Activated CD8-positive, alpha-beta T cell treated with anti-CD3 and anti-CD28 coated beads, Interleukin-2, amount 10 ng/mL, durations not matched to agents 7 days and 5 days (primary cell): ENCODE measurements around the gene CHST15. TPM values are rescaled to one million over a fixed set of nuclear protein-coding genes. Genes with fewer than 3 reads are reported as not detected.
A peak's percentile ranks its signal among the peaks of the same experiment; 100 is the strongest.

Experiments
- ATAC-seq: fragments of 150-1000 bp; cut with Tn5 transposase; one replicate; pipeline ENCODE4 v1.10.0; 2021; ENCODE audit warnings: moderate library complexity
- CTCF ChIA-PET: fragments of 350-600 bp; sonication (Branson Sonifier 250); formaldehyde crosslinking; loops from one replicate; lab custom pipeline; 2021; ENCODE audit warnings: antibody characterized with exemption; lab: Charles Lee
- POLR2A ChIA-PET: fragments of 350-600 bp; sonication (Branson Sonifier 250); formaldehyde crosslinking; loops from one replicate; lab custom pipeline; 2021; ENCODE audit warnings: antibody characterized with exemption; lab: Charles Lee
- DNase-seq: peaks from one replicate; pipeline ENCODE4 v3.0.0-alpha.2; 2020
- H3K27ac Mint-ChIP-seq: one replicate; pipeline ENCODE4 v1.8.0; 2021; ENCODE audit warnings: mild to moderate bottlenecking, mixed read lengths
- H3K27me3 Mint-ChIP-seq: one replicate; pipeline ENCODE4 v1.8.0; 2021; ENCODE audit warnings: low read depth, mixed read lengths
- H3K36me3 Mint-ChIP-seq: one replicate; pipeline ENCODE4 v1.8.0; 2021; ENCODE audit warnings: low read depth, mixed read lengths
- H3K4me1 Mint-ChIP-seq: one replicate; pipeline ENCODE4 v1.8.0; 2021; ENCODE audit warnings: low read depth, mixed read lengths
- H3K4me3 Mint-ChIP-seq: one replicate; pipeline ENCODE4 v1.8.0; 2021; ENCODE audit warnings: mild to moderate bottlenecking, mixed read lengths
- H3K9me3 Mint-ChIP-seq: one replicate; pipeline ENCODE4 v1.8.0; 2022; ENCODE audit warnings: mixed read lengths; ENCODE audit not compliant: insufficient read depth
- total RNA-seq, 2 experiments: library from RNA; stranded (reverse); gene quantifications; one replicate each; pipeline ENCODE4 v1.2.3, GENCODE V29; 2021

CHST15 gene
- total RNA-seq, 2 experiments from 2014 or later, result not detected

GRCh38 chr10:123991611-123992570 lies 101.5 kb downstream of the CHST15 start:
- Mint-ChIP-seq H3K4me1 (peaks cover 8% of the 10 kb centered on the region), H3K4me3 (no peak overlapping the region), H3K9me3 (no peaks in the 10 kb centered on the region), H3K27ac (no peak overlapping the region), H3K27me3 (peaks cover 55% of the 10 kb centered on the region), H3K36me3 (no peaks in the 10 kb centered on the region)
- ChIA-PET POLR2A (no interaction called here), CTCF (interaction anchor here (9.8 kb wide), 1 partner anchor 401 kb away, joined by 155 read pairs; no protein-coding TSS in a partner anchor)
- ATAC-seq (no peak), DNase-seq (no peak)

- ChIA-PET CTCF (interaction anchor here (9.8 kb wide), 1 partner anchor 402 kb away, joined by 155 read pairs; no protein-coding TSS in a partner anchor), POLR2A (no interaction called here)
- Mint-ChIP-seq H3K27me3 (peaks cover 55% of the 10 kb centered on the region), H3K36me3 (no peaks in the 10 kb centered on the region), H3K9me3 (no peaks in the 10 kb centered on the region), H3K4me3 (no peak overlapping the region), H3K27ac (no peak overlapping the region), H3K4me1 (peaks cover 8% of the 10 kb centered on the region)
- DNase-seq (no peak), ATAC-seq (no peak)
Measured at GRCh38 chr10:123990889-123991288, 102.5 kb downstream of the CHST15 start.

GRCh38 chr10:123988694-123989093 lies 104.7 kb downstream of the CHST15 start:
- no peak for ATAC-seq
- no peak overlapping the region for H3K4me3 Mint-ChIP-seq
- DNase-seq, result no peak
- H3K27me3 Mint-ChIP-seq, result peaks cover 53% of the 10 kb centered on the region
- H3K4me1 Mint-ChIP-seq, result no peaks in the 10 kb centered on the region
- ChIA-PET CTCF (interaction anchor here (1.2 kb wide), 1 partner anchor 400 kb away, joined by 5 read pairs; no protein-coding TSS in a partner anchor), POLR2A (no interaction called here)
- no peaks in the 10 kb centered on the region for H3K9me3 Mint-ChIP-seq
- H3K36me3 Mint-ChIP-seq, result no peaks in the 10 kb centered on the region
- no peak overlapping the region for H3K27ac Mint-ChIP-seq

GRCh38 chr10:123986736-123987135 lies 106.7 kb downstream of the CHST15 start:
- Mint-ChIP-seq H3K27me3 (peaks cover 48% of the 10 kb centered on the region), H3K4me1 (no peaks in the 10 kb centered on the region), H3K9me3 (no peaks in the 10 kb centered on the region), H3K4me3 (no peak overlapping the region), H3K36me3 (no peaks in the 10 kb centered on the region), H3K27ac (no peak overlapping the region)
- ChIA-PET POLR2A (no interaction called here), CTCF (no interaction called here)
- DNase-seq (no peak), ATAC-seq (no peak)

- Mint-ChIP-seq H3K36me3 (no peaks in the 10 kb centered on the region), H3K9me3 (no peaks in the 10 kb centered on the region), H3K27ac (no peak overlapping the region), H3K4me1 (no peaks in the 10 kb centered on the region), H3K4me3 (no peak overlapping the region), H3K27me3 (peaks cover 51% of the 10 kb centered on the region)
- ChIA-PET POLR2A (no interaction called here), CTCF (interaction anchor here (1.3 to 1.6 kb wide), 2 partner anchors 21 to 401 kb away, joined by 4 read pairs; no protein-coding TSS in a partner anchor)
- DNase-seq, result no peak
- ATAC-seq, result no peak
Measured at GRCh38 chr10:123974406-123974805, 119.0 kb downstream of the CHST15 start.

- POLR2A ChIA-PET, result no interaction called here
- no peak overlapping the region for H3K4me3 Mint-ChIP-seq
- peaks cover 55% of the 10 kb centered on the region for H3K27me3 Mint-ChIP-seq
- CTCF ChIA-PET, result interaction anchor here (1.3 to 1.6 kb wide), 2 partner anchors 23 to 399 kb away, joined by 4 read pairs; no protein-coding TSS in a partner anchor
- H3K9me3 Mint-ChIP-seq, result no peaks in the 10 kb centered on the region
- DNase-seq (no peak), ATAC-seq (no peak)
- H3K4me1 Mint-ChIP-seq, result no peaks in the 10 kb centered on the region
- no peak overlapping the region for H3K27ac Mint-ChIP-seq
- H3K36me3 Mint-ChIP-seq, result no peaks in the 10 kb centered on the region
Measured at GRCh38 chr10:123972481-123973401, 120.7 kb downstream of the CHST15 start.

- H3K27ac Mint-ChIP-seq, result no peak overlapping the region
- H3K36me3 Mint-ChIP-seq, result no peaks in the 10 kb centered on the region
- H3K4me3 Mint-ChIP-seq, result no peak overlapping the region
- H3K9me3 Mint-ChIP-seq, result no peaks in the 10 kb centered on the region
- ATAC-seq, result no peak
- ChIA-PET CTCF (no interaction called here), POLR2A (no interaction called here)
- DNase-seq, result no peak
- H3K4me1 Mint-ChIP-seq, result no peaks in the 10 kb centered on the region
- peaks cover 50% of the 10 kb centered on the region for H3K27me3 Mint-ChIP-seq
Measured at GRCh38 chr10:123970927-123971286, 122.5 kb downstream of the CHST15 start.

- H3K27me3 Mint-ChIP-seq, result peaks cover 50% of the 10 kb centered on the region
- ChIA-PET CTCF (no interaction called here), POLR2A (no interaction called here)
- DNase-seq (no peak), ATAC-seq (no peak)
- no peak overlapping the region for H3K4me3 Mint-ChIP-seq
- H3K9me3 Mint-ChIP-seq, result no peaks in the 10 kb centered on the region
- no peak overlapping the region for H3K27ac Mint-ChIP-seq
- H3K4me1 Mint-ChIP-seq, result no peaks in the 10 kb centered on the region
- no peaks in the 10 kb centered on the region for H3K36me3 Mint-ChIP-seq
Measured at GRCh38 chr10:123970207-123970926, 123.0 kb downstream of the CHST15 start.

- no peaks in the 10 kb centered on the region for H3K36me3 Mint-ChIP-seq
- CTCF ChIA-PET, result interaction anchor here (0.8 to 2.2 kb wide), 4 partner anchors 13 to 421 kb away, joined by 3 to 6 read pairs (median 4); no protein-coding TSS in a partner anchor
- no peaks in the 10 kb centered on the region for H3K9me3 Mint-ChIP-seq
- POLR2A ChIA-PET, result no interaction called here
- H3K4me1 Mint-ChIP-seq, result no peaks in the 10 kb centered on the region
- H3K27me3 Mint-ChIP-seq, result peaks cover 35% of the 10 kb centered on the region
- peak; percentile 61 for DNase-seq
- no peak overlapping the region for H3K4me3 Mint-ChIP-seq
- peak; percentile 57 for ATAC-seq
- no peak overlapping the region for H3K27ac Mint-ChIP-seq
Measured at GRCh38 chr10:123967626-123968243, 125.7 kb downstream of the CHST15 start.

GRCh38 chr10:123966896-123967231 lies 126.5 kb downstream of the CHST15 start:
- no peaks in the 10 kb centered on the region for H3K36me3 Mint-ChIP-seq
- ChIA-PET CTCF (interaction anchor here (0.8 to 2.2 kb wide), 5 partner anchors 14 to 422 kb away, joined by 3 to 6 read pairs (median 3); no protein-coding TSS in a partner anchor), POLR2A (no interaction called here)
- peaks cover 35% of the 10 kb centered on the region for H3K27me3 Mint-ChIP-seq
- H3K4me1 Mint-ChIP-seq, result no peaks in the 10 kb centered on the region
- DNase-seq (no peak), ATAC-seq (no peak)
- no peak overlapping the region for H3K27ac Mint-ChIP-seq
- H3K4me3 Mint-ChIP-seq, result no peak overlapping the region
- no peaks in the 10 kb centered on the region for H3K9me3 Mint-ChIP-seq
